SK-MEL-5 (cell line): Measurements from ENCODE around the gene PRDM10. TPM values are rescaled to one million over a fixed set of nuclear protein-coding genes. Genes with fewer than 3 reads are reported as not detected.
"Not testable (repeated sequence)": the region's sequence is repeated elsewhere in the genome, so short reads cannot be mapped to it uniquely, and the experiment has no call there.

Experiments
- DNase-seq: peaks from one replicate; pipeline ENCODE4 v3.0.0-alpha.2; 2016; ENCODE audit warnings: low read depth, low spot score
- in situ Hi-C: cut with HindIII; loops from 2 replicates; pipeline ENCODE4 v1.10.0; 2016; ENCODE audit warnings: low sequenced_read_pairs, high pct_unique_total_duplicates, low pct_unique_long_range_greater_than_20kb
- total RNA-seq: library from RNA; depleted of rRNA; stranded (reverse); fragments of >200 nt; shearing (Covaris generic); gene quantifications from 2 replicates; pipeline ENCODE4 v1.2.3, GENCODE V29; 2014

The PRDM10 gene
- total RNA-seq, 1 experiment from 2014 or later, result 3.6 TPM

DNA sequence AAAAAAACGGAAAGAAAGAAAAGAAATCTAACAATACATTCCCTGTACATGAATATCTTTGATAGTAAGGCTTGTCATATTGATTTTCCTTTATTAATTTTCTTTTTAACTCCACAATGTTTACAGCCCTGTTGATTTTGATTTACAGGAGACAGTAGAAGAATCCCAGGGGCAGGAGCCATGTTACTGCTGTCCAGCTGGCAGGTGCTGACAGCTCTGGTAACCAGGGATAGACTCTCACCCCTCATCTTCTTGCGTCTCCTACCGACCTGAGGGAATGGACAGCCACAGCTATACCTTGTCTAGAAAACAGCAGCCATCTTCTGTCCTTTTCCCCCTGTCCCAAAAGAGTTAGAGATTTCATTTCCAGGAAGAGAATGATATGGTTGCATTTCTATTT is 37.4 kb downstream of the PRDM10 start:
- in situ Hi-C loops, result no loop called here
- no peak for DNase-seq

- DNase-seq, result peak; percentile 58
- in situ Hi-C loops, result no loop called here
These were observed 42.1 kb downstream of the PRDM10 start for GRCh38 chr11:129960216-129961214.

GRCh38 chr11:129959687-129960086 is 42.9 kb downstream of the PRDM10 start:
- in situ Hi-C loops, result no loop called here
- DNase-seq, result no peak

- in situ Hi-C loops, result no loop called here
- DNase-seq, result no peak
These were observed 47.4 kb downstream of the PRDM10 start for GRCh38 chr11:129955282-129955681.

DNA sequence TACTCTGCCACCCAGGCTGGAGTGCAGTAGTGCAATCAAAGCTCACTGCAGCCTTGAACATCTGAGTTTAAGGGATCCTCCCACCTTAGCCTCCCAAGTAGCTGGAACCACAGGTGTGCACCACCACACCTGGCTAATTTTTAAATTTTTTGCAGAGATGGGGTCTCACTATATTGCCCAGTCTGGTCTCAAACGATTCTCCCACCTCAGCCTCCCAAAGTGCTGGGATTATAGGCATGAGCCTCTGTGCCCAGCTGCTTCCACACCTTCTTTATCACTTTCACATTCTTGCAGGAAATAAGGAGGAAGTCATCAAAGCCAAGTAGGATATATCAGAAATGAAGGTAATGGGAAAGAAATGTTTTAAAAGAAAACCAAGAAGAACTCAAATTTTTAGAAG is 47.9 kb downstream of the PRDM10 start:
- DNase-seq, in situ Hi-C loops: not testable (repeated sequence)

GRCh38 chr11:129951866-129952262 is 50.8 kb downstream of the PRDM10 start:
- DNase-seq, result no peak
- in situ Hi-C loops, result no loop called here

DNA sequence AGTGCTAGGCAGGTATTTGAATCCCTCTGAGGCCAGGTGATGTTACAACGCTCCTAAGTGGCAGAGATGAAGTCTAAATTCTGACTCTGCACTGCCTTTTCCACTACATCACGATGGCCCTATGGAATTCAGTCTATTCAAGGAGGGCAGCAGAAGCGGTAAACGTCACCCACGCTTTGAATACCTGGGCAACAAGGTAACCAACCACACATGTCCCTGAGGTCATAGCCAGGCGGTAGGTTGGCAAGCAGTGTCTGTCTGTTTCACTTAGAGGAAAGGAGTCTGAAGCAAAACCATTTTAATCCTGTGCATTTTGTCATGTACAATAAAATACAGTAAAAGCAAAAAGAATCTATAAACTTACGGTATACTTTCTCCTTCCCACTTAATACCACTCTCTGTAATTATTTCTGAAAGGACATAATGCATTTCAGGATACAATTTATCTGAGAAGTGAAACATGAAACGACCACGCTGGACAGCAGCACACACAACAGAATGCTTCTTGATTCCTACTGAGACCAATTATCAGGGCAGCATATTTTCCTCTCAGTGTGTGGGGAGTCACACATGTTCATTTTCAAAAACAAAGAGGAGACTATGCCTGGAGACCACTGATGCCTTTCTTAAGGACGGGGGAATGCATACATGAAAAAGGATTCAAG is 51.3 kb downstream of the PRDM10 start:
- in situ Hi-C loops, result no loop called here
- no peak for DNase-seq

DNA sequence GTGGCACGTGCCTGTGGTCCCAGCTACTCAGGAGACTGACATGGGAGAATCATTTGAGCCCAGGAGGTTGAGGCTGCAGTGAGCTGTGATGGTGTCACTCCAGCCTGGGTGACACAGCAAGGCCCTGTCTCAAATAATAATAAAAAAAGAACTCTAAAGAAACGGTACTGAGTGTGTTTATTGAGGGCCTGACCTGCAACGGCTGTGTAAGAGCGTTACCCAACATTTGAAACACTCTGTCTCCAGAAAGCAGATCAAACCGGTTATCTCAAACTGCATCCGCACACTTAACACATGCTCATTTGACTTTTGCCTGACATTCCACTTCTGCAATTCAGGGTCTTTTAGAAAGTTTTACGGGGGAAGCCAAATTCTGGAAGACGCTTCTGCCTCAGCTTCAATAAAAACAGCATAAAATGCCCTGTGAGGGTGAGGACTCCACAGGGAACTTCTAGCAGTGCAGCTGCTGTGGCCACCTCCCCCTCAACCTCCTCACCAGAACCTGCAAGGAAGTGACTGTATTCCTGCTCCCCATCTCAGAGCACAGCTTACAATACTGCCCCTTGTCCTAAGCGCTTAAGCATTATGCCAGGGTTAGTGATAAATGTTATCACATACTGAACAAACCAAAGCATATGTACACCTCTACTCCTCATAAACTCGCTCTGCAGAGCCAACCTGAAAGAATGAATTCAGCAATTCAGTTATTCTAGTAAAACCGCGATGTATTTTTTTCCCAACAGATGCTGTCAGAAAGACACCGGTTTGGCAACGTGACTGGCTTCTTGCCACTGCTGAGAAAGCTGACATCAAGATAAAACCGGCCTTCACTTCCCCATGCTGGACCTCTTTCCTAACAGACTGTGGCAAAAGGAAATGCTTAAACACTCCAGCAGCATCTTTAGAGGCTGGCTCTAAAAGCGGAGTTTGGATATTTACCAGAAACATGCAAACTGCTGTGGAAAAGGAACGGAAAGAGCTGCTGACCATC is 52.2 kb downstream of the PRDM10 start:
- DNase-seq, result no peak
- in situ Hi-C loops, result no loop called here

GRCh38 chr11:129948926-129949466 is 53.6 kb downstream of the PRDM10 start:
- in situ Hi-C loops, result no loop called here
- no peak for DNase-seq

GRCh38 chr11:129947474-129947873 is 55.2 kb downstream of the PRDM10 start:
- no peak for DNase-seq
- in situ Hi-C loops, result no loop called here

DNA sequence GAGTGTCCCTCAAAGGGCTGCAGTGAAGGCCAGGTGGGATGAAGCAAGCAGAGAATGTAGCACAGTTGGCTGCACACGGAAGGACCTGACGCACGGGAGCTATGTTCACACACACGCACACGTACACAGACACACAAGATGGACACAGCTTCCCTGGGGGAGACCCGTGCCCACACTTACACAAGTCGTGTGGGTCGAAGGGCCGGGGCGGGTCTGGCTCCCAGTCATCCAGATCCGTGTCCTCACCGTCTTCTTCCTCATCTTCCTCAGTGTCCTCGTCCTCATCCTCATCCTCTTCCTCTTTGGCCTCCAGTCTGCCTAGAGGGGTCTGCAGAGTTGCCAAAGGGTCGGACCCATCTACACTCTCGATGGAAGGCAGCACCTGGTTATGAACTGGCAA is 55.7 kb downstream of the PRDM10 start:
- DNase-seq, result no peak
- in situ Hi-C loops, result no loop called here

- DNase-seq, result no peak
These were observed 56.4 kb downstream of the PRDM10 start for GRCh38 chr11:129946256-129946655.

DNA sequence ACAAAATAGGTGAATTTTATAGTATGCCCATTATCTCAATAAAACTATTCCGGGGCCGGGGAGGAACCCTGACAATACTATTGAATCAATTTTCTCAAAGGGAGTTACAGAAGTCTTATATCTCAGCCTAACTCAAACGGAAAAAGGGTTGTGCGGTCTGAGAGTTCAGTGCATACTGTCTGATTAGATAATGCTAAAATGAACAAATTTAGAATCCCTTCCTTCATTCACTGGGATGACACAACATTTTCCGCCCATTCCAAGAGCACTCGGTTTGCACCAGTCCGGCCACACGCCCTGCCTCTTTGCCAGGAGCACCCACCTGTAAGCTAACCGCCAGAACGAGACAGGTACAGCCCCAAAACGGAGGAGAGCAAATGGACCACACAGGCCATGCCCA is 57.3 kb downstream of the PRDM10 start:
- no peak for DNase-seq
- in situ Hi-C loops, result no loop called here

More at GRCh38 chr11:129946256-129946655, 56.4 kb downstream of the PRDM10 start:
- in situ Hi-C loops, result no loop called here

DNA sequence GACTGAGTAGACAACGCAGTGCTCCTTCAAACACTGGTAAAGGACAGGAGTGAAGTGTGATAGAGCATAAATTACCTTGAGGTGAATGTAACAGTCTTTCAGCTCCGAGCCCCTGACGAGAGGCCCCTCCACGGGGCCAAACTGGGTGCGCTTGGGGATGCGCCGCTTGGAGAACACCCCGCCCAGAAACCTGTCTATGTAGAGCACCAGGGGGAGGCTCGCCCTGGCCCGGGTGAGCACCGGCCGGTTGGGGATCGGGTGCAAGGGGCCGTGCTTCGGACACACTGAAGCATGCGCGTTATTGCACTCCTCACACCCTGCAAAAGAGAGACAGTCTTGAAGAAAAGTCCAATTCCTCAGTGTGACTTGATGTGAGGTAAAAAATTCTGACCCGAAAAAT is 57.9 kb downstream of the PRDM10 start:
- no peak for DNase-seq
- in situ Hi-C loops, result no loop called here

DNA sequence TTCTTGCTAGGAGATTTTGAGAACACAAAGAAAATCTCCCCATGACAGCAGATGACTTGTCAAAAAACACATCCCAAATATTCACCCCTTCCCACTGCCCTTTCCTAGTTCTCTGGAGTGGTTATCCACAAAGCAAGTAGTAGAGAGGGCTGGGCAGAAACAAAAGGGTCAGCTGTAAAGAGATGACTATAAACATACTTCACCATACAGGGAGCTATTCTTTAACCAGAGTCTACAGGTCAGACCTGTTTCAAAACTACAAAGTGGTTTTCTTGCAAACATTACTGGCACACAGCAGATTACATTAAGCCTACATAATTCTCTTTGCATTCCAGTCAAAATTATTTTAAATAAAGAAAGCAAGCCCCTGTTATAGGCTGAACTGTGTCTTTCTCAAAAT is 59.6 kb downstream of the PRDM10 start:
- DNase-seq, result no peak
- in situ Hi-C loops, result no loop called here

GRCh38 chr11:129939510-129939909 is 63.1 kb downstream of the PRDM10 start:
- DNase-seq, result no peak
- in situ Hi-C loops, result no loop called here

- in situ Hi-C loops, result no loop called here
These were observed 63.9 kb downstream of the PRDM10 start for GRCh38 chr11:129938764-129939163.

More at GRCh38 chr11:129938764-129939163, 63.9 kb downstream of the PRDM10 start:
- DNase-seq, result no peak
